Measurements from ENCODE around the gene ENOX1.
"Not testable (repeated sequence)": the region's sequence is repeated elsewhere in the genome, so short reads cannot be mapped to it uniquely, and the experiment has no call there.

ENOX1 gene

GRCh38 chr13:43786766-43787517 is at the start of gene ENOX1:
TSS of gene ENOX1 (minus strand) at chr13:43786972.
- DNase-seq: peak; percentile 74

DNA sequence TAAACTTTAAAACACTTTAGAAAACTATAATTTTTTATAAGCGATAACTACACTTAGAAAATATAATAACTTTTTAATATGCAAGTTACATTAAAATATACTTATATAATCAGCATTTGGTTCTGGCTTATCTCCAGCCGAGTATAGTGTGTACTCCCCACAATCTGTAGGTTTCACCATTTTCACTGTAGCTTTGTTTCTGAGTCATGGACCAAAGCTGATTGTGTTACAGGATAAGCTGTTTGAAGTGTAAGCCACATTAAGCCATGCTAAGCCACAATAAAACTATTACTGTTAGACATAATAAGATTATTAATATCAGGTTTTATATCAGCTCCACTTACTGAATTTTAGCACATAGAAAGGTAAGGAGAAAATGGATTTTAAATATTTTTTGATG is 48.9 kb upstream of the ENOX1 start:
- DNase-seq: no peak

- no peak for DNase-seq
Measured at GRCh38 chr13:43831088-43831487, 44.3 kb upstream of the ENOX1 start.

- no peak for DNase-seq
Measured at GRCh38 chr13:43830497-43830881, 43.7 kb upstream of the ENOX1 start.

- DNase-seq: not testable (repeated sequence)
Measured at GRCh38 chr13:43824656-43825055, 37.9 kb upstream of the ENOX1 start.

DNA sequence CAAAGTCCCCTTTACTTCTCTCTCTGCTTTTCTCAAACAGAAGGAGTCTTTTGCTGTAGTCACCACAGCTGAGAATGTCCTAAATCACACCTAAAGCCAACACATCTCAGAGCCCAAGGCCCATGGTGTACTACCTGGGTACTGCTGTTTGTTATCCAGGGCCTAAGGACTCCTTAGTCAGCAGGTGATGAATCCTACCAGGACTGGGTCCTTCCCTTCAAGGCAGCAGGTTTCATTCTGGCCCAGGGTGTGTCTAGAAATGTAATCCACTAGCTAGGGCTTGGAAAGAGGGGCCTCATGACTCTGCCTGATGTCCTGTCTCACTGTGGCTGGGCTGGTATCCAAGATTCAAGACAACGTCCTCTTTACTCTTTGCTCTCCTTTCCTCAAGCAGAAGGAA is 36.2 kb upstream of the ENOX1 start:
- no peak for DNase-seq

- no peak for DNase-seq
Measured at GRCh38 chr13:43816401-43816889, 29.7 kb upstream of the ENOX1 start.

GRCh38 chr13:43815204-43815603 is 28.4 kb upstream of the ENOX1 start:
- no peak for DNase-seq

- DNase-seq: no peak
Measured at GRCh38 chr13:43808676-43809075, 21.9 kb upstream of the ENOX1 start.

DNA sequence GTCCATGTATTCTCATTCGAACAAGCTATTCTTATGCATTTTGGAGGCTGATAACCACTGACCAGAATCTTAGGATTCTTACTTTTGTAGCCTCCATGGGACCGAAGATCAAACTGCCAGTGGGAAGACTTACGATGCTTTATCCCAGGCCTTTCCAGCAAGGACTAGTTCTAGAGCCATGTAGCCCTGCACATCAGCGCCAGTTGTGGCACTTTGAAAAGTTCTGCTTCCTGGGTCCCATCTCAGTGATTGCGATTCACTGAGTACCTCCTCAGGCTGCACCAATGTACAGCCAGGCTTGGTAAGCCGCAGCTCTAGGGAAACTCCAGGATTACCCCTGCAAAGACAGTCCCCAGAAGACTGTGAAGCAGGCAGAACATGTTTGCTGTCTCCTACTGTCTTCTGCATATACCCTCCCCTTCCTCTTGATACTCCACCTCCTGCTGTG is 18.9 kb upstream of the ENOX1 start:
- no peak for DNase-seq

- no peak for DNase-seq
Measured at GRCh38 chr13:43805071-43805468, 18.3 kb upstream of the ENOX1 start.

DNA sequence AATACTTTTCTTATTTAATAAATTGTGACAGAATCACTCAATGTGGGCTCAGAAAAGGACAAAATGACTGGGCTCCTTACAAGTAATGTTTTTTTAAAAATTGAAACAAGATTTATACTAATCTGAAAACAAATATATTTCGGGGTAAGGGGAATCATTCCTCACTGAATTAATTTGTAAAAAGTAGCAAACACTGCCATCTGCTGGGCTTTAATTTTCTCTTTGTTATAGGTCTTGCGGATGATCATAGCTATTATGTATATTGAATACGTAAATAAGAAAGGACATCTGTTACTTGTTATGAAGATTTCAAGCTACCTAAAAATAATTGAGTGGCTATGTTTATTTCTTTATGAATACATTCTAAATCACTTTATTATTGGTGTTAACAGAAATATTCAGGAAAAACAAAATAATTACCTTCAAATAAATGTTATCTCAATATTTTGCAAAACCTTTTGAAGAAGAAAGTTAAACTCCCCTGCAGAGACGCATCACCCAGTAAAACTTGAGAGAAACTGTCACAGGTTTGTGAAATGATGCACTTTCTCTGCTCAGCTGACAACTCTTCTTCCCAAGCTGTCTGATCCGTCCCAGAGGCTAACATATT is 17.8 kb upstream of the ENOX1 start:
- peak; percentile 94 for DNase-seq

- DNase-seq: no peak
Measured at GRCh38 chr13:43802511-43802910, 15.7 kb upstream of the ENOX1 start.

DNA sequence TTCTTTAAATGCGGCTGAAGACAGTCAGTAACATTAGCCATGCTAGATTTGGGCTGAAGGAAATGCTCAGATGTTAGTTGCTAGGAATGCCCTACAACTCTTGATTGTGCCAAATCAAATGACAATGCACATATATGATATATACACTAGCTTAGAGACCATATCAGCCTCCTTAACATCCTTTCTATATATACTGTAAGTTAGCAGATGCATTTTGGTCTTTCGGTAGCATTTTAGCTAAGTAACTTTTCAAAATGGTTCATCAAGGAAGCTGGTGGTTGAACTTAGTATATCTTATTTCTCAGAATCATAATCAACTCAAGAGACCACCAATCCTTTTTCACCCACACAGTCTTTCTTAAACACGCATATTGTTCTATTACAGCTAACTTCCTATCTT is 14.1 kb upstream of the ENOX1 start:
- no peak for DNase-seq

DNA sequence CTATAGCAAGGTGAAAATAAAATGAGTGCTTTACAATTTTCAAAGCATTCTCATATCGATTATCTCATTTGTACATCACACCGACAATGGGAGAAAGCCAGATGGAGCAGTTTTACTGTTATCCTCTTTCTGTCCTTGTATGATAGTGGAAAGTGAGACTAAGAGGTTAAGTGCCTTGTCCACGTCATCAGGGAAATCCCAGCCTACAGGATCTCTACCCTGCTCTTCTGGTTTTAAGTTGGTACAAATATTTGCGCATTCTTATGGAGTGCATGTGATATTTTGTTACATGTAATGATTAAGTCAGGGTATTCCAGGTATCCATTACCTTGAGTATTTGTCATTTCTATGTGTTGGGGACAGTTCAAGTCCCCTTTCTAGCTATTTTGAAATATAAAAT is 12.4 kb upstream of the ENOX1 start:
- no peak for DNase-seq

DNA sequence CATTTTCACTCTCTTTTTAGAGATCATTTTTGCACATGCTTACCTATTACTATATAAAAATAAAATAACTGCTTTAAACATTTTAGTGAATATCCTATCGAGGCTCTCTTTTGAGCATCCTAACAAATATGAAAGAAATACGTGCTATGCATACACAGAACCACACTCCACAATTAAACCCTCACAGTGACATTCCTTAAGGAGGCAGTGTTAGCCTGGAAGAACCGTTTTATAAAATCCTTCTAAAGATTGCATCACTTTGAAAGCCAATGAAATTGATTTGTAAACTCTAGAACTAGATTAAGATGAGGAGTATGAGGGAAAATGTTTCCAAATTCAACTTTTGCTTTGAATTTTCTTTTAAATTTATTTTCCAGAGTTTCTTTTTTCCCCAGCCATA is 11.1 kb upstream of the ENOX1 start:
- DNase-seq: no peak

- no peak for DNase-seq
Measured at GRCh38 chr13:43797159-43797558, 10.4 kb upstream of the ENOX1 start.

DNA sequence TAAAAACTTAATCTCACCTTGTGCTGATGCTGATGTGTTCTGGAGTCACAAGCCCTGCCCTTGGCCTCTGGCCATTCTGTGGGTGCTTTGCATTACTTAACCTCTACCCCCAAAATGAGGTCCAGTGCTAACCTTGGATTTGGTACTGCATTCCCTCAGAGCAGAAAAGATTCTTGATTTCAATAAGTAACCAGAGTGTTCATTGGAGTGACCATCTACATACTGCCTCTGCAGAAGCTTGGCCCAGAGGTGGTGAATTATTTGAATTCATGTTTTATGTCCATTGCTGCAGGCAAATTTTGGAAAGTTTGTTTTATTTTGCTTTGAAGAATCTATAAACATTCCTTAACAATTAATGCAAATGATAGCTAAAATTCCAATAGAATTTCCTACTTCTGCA is 7.6 kb upstream of the ENOX1 start:
- DNase-seq: no peak

GRCh38 chr13:43792076-43792881 is 5.5 kb upstream of the ENOX1 start:
- no peak for DNase-seq

DNA sequence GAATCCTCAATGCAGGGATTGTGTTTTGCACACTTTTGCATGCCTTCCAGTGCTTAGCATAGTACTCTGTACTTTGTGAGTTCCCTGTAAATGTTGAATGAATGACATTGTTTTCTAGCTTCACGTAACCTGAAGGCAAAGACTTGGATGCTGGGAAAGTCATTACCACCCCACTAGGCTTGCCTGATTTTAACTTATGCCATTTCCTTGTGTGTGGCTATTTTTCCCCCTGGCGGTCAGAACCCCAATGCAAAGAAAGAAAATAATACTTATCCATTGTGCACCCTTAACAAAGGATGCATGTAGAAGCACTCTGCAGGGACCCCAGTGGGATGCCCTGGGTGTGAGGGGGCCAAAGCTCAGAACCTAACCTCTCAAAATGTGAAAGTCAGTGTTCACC is 1.2 kb upstream of the ENOX1 start:
- DNase-seq: peak; percentile 54

DNA sequence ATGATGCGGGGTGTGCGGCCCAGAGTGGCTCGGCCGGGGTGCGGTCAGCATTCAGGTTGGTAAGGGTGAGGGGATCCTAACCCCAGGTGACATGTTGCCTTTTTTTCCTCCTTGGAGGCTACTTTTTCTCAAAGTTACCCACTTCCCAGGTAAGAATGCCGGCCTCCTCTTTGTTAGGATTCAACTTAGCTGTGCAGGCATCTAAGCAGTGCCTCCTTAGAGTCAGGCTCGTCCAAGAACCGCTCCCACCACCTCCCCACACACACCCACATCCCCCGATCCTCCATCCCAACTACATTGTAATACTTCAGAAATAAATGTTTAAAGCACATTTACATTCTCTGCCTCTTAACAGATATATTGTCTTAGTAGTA is 733 bp upstream of the ENOX1 start:
- DNase-seq: no peak

DNA sequence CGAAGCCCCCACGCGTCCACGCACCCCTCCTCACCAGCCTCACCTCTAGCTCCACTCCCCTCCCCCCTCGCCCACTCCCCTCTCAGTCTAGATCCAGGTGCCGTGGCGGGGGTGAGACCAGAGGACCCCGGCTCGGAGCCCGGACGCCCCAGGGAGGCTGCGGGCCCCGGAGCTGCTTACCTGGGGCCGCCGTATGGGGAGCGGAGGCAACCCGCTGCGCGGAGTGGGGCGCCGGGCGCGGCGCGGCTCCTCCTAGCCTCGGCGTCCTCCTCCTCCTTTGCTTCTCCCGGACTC is 353 bp downstream of the ENOX1 start:
- no peak for DNase-seq

DNA sequence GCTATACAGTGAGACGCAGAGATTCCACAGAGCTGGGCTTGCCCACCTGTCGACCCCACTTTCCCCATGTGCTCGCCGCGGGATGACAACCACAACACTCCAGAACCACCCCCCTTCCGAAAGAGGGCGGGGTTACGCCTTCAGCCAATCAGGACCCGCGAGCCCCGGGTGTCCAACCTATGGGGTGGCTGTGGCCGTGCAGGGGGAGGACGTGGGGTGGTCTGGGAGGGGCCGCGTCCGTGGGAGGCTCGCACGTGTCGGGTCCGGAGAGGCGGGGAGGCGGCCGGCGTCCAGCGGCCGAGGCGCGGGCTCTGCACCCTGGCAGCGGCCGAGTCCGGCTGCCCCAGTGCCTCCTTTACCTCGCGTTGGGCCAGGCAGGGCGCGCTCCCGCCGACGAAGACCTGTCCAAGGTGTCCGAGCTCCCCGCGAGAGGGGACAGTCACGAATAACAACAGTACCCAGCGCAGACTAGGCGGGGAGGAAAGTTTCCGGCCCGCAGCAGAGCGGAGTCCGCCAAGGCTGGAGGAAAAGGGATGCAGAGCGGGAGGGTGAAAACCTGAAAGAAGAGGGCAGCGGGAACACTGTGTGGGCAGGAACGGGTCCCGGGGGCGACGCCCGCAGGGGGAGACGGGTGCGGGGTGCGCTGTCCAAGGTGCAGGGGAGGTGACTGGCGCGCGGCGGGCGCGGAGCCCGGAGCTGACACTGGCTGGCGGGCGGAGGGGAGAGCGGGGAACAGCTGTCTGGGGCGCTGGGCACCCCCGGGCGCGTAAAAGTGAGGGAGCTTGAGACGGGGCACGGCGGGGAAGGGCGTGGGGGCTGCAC is 911 bp downstream of the ENOX1 start:
- peak; percentile 68 for DNase-seq
